Progenitor cell of endocrine pancreas (in vitro differentiated cells): ENCODE data around the gene RPS6KA3. TPM values are rescaled to one million over a fixed set of nuclear protein-coding genes. Genes with fewer than 3 reads are reported as not detected.

Experiments used
- DNase-seq: peaks from one replicate; pipeline ENCODE4 v3.0.0; 2021; ENCODE audit warnings: low spot score; ENCODE audit not compliant: unreplicated experiment
- H3K27ac Mint-ChIP-seq: 2 replicates; pipeline ENCODE4 v1.8.0; 2021; ENCODE audit warnings: mild to moderate bottlenecking, moderate library complexity, mixed read lengths
- H3K27me3 Mint-ChIP-seq: 2 replicates; pipeline ENCODE4 v1.8.0; 2021; ENCODE audit warnings: mixed read lengths
- H3K36me3 Mint-ChIP-seq: 2 replicates; pipeline ENCODE4 v1.8.0; 2022; ENCODE audit warnings: mixed read lengths; ENCODE audit not compliant: insufficient read depth
- H3K4me1 Mint-ChIP-seq: 2 replicates; pipeline ENCODE4 v1.8.0; 2021; ENCODE audit warnings: low read depth, mixed read lengths
- H3K4me3 Mint-ChIP-seq: 2 replicates; pipeline ENCODE4 v1.8.0; 2021; ENCODE audit warnings: low read depth, mild to moderate bottlenecking, moderate library complexity, mixed read lengths
- H3K9me3 Mint-ChIP-seq: 2 replicates; pipeline ENCODE4 v1.8.0; 2021; ENCODE audit warnings: low read depth, mixed read lengths
- total RNA-seq: library from RNA; stranded (reverse); gene quantifications from 2 replicates; pipeline ENCODE4 v1.2.1, GENCODE V29; 2021
- TF ChIP-seq, protein P1 (sequence below): fragments of 200-600 bp; sonication (generic); IDR thresholded peaks from one replicate; pipeline ENCODE4 v1.5.0; 2021; ENCODE audit warnings: antibody characterized with exemption, mild to moderate bottlenecking; ENCODE audit not compliant: unreplicated experiment

The RPS6KA3 gene
- total RNA-seq, 1 donor from 2014 or later: 60.8 TPM

DNA sequence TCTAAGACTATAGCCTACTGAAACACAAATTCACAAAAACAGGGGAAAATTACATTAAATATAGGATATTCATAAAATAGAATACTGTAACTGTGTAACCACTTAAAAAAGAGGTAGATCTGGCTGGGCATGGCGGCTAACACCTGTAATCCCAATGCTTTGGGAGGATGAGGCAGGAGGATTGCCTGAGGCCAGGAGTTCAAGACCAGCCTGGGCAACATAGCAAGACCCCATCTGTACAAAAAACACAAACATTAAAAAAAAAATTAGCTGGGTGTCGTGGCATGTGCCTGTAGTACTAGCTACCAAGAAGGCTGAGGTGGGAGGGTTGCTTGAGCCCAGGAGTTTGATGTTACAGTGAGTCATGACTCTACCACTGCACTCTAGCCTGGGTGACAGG, 33.4 kb downstream of the RPS6KA3 start:
- TF ChIP-seq, protein P1, sequence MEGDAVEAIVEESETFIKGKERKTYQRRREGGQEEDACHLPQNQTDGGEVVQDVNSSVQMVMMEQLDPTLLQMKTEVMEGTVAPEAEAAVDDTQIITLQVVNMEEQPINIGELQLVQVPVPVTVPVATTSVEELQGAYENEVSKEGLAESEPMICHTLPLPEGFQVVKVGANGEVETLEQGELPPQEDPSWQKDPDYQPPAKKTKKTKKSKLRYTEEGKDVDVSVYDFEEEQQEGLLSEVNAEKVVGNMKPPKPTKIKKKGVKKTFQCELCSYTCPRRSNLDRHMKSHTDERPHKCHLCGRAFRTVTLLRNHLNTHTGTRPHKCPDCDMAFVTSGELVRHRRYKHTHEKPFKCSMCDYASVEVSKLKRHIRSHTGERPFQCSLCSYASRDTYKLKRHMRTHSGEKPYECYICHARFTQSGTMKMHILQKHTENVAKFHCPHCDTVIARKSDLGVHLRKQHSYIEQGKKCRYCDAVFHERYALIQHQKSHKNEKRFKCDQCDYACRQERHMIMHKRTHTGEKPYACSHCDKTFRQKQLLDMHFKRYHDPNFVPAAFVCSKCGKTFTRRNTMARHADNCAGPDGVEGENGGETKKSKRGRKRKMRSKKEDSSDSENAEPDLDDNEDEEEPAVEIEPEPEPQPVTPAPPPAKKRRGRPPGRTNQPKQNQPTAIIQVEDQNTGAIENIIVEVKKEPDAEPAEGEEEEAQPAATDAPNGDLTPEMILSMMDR: no peak
- no peak overlapping the region for H3K27ac Mint-ChIP-seq
- H3K4me3 Mint-ChIP-seq: no peak overlapping the region
- DNase-seq: no peak
- H3K9me3 Mint-ChIP-seq: peaks cover 36% of the 10 kb centered on the region
- peaks cover 32% of the 10 kb centered on the region for H3K36me3 Mint-ChIP-seq
- peaks cover 1% of the 10 kb centered on the region for H3K4me1 Mint-ChIP-seq
- no peaks in the 10 kb centered on the region for H3K27me3 Mint-ChIP-seq

DNA sequence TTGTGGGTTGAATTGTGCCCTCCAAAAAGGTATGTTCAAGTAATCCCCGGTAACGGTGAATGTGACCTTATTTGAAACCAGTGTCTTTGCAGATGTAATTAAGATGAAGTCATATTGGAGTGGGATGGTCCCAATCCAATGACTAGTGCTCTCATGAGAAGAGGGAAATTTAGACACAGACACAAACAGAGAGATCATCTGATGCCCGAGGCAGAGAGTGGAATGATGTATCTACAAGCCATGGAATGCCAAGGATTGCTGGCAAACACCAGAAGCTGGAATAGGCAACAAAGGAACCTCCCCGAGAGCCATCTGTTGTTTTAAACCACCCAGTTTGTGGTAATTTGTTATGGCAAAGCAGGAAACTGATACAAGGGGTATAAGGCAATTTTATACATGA, 35.1 kb downstream of the RPS6KA3 start:
- Mint-ChIP-seq H3K36me3 (peaks cover 33% of the 10 kb centered on the region), H3K27ac (no peak overlapping the region), H3K4me1 (no peaks in the 10 kb centered on the region), H3K4me3 (no peak overlapping the region), H3K9me3 (peaks cover 35% of the 10 kb centered on the region), H3K27me3 (no peaks in the 10 kb centered on the region)
- TF ChIP-seq, protein P1: no peak
- no peak for DNase-seq

DNA sequence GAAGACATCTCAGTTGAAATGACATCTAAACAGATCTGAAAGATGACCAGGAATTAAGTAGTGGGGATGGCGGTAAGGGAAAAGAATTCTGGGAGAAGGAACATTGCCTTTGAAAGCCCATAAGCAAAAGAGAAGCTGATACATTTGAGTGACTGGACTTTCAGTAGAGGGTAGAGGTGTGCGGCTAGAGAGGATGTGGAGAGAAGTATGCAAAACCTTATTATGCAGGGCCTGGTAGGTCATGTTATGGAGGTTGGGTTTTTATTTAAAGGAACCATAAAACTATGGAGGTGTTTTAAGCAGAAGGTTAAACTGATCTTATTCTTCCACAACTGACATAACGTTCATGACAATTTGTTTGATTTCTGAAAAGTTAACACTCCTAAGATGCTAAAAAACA, 36.3 kb downstream of the RPS6KA3 start:
- no peak overlapping the region for H3K27ac Mint-ChIP-seq
- peaks cover 28% of the 10 kb centered on the region for H3K9me3 Mint-ChIP-seq
- H3K36me3 Mint-ChIP-seq: peaks cover 30% of the 10 kb centered on the region
- H3K4me1 Mint-ChIP-seq: no peaks in the 10 kb centered on the region
- TF ChIP-seq, protein P1: no peak
- H3K4me3 Mint-ChIP-seq: no peak overlapping the region
- no peaks in the 10 kb centered on the region for H3K27me3 Mint-ChIP-seq
- DNase-seq: no peak

DNA sequence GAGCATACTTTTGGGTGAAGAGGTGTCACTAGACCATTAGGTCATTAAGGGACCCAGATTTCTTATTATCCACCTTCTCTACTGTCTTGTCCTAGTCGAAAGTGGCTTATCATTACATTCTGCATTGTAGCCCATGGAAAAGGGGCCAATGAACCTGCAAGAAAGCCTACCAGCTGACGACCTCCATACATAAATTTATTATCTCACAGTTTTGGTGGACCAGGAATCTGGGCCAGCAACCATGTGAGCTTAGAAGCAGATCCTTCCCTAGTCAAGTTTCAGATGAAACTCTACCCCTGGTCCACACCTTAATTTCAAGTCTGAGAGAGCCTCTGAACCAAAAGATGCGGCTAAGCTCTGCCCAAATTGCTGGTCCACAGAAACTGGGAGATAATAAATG, 37.6 kb downstream of the RPS6KA3 start:
- TF ChIP-seq, protein P1: no peak
- DNase-seq: no peak
- no peaks in the 10 kb centered on the region for H3K27me3 Mint-ChIP-seq
- no peak overlapping the region for H3K4me3 Mint-ChIP-seq
- H3K27ac Mint-ChIP-seq: no peak overlapping the region
- H3K9me3 Mint-ChIP-seq: peaks cover 24% of the 10 kb centered on the region
- peaks cover 23% of the 10 kb centered on the region for H3K36me3 Mint-ChIP-seq
- H3K4me1 Mint-ChIP-seq: no peaks in the 10 kb centered on the region

DNA sequence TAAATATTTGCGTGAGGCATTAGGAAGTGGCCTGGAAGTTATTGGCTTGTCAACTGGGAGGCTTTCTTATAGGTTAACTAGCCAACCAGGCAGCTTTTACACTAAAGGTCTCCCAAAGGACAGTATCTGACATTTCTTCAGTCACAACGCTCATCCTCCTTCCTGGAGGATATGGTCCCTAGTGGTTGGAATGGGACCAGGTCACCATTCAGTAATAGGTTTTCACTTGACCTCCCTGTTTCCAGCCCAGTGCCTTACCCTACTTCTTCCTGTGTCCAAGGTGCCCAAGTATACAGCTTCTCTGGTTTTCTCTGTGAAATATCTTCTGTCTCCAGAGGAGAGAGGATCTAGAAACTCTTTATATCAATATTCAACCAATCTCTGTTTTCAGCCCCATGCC, 38.5 kb downstream of the RPS6KA3 start:
- H3K36me3 Mint-ChIP-seq: peaks cover 18% of the 10 kb centered on the region

More for the DNA sequence above, 38.5 kb downstream of the RPS6KA3 start:
- Mint-ChIP-seq H3K27ac (no peak overlapping the region), H3K27me3 (no peaks in the 10 kb centered on the region), H3K4me3 (no peak overlapping the region), H3K9me3 (peaks cover 27% of the 10 kb centered on the region), H3K4me1 (no peaks in the 10 kb centered on the region)
- no peak for DNase-seq
- TF ChIP-seq, protein P1: no peak
